ENCODE results near the gene SVEP1.
"Not testable (repeated sequence)": the region's sequence is repeated elsewhere in the genome, so short reads cannot be mapped to it uniquely, and the experiment has no call there.

SVEP1 gene

DNA sequence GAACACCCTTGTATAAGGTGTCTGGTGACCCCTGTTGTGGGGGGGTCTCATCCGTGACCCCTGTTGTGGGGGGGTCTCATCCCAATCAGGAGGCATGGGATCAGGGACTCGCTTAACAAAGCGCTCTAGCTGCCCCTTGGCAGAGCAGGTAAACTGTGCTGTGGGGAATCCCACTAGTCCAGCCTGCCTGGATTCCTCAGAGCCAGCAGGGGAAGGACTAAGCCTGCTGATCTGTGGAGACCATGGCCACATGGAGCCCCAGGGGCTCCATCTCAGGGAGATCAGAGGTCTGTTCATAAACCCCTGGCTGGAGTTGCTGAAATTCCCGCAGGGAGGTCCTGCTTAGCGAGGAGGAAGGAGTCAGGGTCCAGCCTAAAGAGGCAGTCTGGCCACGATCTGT, 196.1 kb downstream of the SVEP1 start:
- DNase-seq (ENCODE audit: extremely low read depth in 1 of 2, low read depth in 1 of 2): no peak

DNA sequence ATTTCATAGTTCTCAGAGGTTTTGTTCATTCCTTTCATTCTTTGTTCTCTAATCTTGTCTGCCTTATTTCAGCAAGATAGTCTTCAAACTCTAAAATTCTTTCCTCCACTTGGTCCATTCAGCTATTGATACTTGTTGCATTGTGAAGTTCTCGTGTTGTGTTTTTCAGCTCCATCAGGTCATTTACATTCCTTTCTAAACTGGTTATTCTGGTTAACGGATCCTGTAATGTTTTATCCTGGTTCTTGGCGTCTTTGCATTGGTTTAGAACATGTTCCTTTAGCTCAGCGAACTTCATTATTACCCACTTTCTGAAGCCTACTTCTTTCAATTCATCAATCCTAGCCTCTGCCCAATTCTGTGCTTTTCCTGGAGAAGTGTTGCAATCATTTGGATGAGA, 196.8 kb downstream of the SVEP1 start:
- DNase-seq (ENCODE audit: extremely low read depth in 1 of 2, low read depth in 1 of 2): no peak

GRCh38 chr9:110371411-110372007, 208.0 kb downstream of the SVEP1 start:
- DNase-seq (ENCODE audit: extremely low read depth in 1 of 2, low read depth in 1 of 2): no peak

GRCh38 chr9:110370315-110370714, 209.2 kb downstream of the SVEP1 start:
- no peak for DNase-seq (ENCODE audit: extremely low read depth in 1 of 2, low read depth in 1 of 2)

DNA sequence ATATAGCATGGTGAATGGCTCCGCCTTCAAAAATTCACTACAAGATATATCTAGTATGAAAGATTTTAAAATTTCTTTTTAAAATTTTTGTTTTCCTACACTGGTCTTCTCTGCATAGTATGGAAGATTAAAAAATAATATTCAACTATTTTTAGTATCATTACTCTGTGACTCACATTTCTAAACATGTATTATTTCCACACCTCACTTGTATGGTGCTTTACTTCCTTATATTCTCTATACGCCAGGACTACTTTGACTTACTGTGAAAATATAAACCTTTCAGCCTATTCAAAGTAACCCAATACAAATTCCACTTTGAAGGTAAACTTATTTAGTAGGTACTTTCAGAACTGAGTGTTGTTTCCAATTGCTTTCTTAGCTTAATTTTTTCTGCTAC, 215.1 kb downstream of the SVEP1 start:
- DNase-seq (ENCODE audit: extremely low read depth in 1 of 2, low read depth in 1 of 2): no peak

- DNase-seq (ENCODE audit: extremely low read depth in 1 of 2, low read depth in 1 of 2): not testable (repeated sequence)
These were observed 220.5 kb downstream of the SVEP1 start for GRCh38 chr9:110358992-110359391.

- no peak for DNase-seq (ENCODE audit: extremely low read depth in 1 of 2, low read depth in 1 of 2)
These were observed 222.0 kb downstream of the SVEP1 start for GRCh38 chr9:110357505-110357904.

GRCh38 chr9:110356639-110357395, 222.7 kb downstream of the SVEP1 start:
- DNase-seq (ENCODE audit: extremely low read depth in 1 of 2, low read depth in 1 of 2): no peak

- no peak for DNase-seq (ENCODE audit: extremely low read depth in 1 of 2, low read depth in 1 of 2)
These were observed 223.6 kb downstream of the SVEP1 start for GRCh38 chr9:110355911-110356310.

DNA sequence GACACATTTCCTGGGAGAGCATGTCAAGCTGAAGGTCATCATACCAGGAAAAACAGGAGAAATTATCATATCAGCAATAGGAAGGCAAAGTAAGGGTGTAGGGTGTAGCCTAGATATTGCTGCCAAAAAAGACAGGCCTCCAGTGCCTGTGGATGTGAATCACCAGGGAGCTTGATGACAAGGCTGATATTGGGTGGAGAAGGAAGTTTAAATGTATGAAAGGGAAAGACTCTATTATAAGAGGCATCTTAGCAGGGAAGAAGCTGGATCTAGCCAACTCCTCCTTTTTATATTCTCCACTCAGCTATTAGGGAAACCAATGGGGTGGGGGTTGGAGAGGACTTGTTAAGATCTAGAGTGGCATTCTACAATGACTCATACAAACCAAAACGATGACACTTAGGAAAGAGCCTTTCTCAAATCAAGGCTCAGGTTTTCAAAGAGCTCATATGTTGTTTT, 228.5 kb downstream of the SVEP1 start:
- no peak for DNase-seq (ENCODE audit: extremely low read depth in 1 of 2, low read depth in 1 of 2)

GRCh38 chr9:110346325-110346724, 233.2 kb downstream of the SVEP1 start:
- no peak for DNase-seq (ENCODE audit: extremely low read depth in 1 of 2, low read depth in 1 of 2)

DNA sequence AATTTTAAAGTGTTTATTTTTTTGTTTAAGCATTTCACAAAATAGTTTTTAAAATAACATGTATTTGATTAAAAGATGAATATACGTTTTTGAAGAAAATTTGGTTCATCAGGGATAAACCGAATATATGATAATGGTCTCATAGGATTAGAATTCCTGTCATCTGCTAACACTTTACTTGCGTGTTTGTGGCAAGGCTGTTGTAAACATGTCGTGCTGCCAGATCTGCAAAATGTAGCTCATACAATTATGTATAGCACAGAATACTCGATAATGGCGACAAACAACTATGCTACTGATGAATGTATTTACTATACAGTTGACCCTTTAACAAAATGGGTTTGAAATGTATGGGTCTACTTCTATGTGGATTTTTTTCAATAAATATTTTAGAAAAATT, 234.7 kb downstream of the SVEP1 start:
- no peak for DNase-seq (ENCODE audit: extremely low read depth in 1 of 2, low read depth in 1 of 2)

- no peak for DNase-seq (ENCODE audit: extremely low read depth in 1 of 2, low read depth in 1 of 2)
These were observed 236.0 kb downstream of the SVEP1 start for GRCh38 chr9:110343551-110343950.

DNA sequence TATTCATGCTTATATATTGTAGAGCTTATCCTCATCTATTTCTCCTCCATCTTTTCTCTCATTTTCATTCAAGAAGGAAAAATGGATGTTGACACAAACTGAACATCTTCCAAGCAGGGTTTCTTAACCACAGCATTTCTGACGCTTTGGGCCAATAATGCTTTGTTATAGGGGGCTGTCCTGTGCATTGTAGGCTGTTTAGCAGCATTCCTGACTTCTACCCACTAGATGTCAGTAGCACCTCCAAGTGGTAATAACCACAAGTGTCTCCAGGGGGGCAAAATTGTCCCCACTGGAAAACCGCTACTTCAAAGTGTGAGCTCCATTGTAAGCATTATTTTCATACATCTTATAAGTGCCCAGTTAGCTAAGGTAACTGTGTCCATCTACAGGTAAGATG, 239.2 kb downstream of the SVEP1 start:
- no peak for DNase-seq (ENCODE audit: extremely low read depth in 1 of 2, low read depth in 1 of 2)

- DNase-seq (ENCODE audit: extremely low read depth in 1 of 2, low read depth in 1 of 2): no peak
These were observed 241.4 kb downstream of the SVEP1 start for GRCh38 chr9:110338143-110338542.

GRCh38 chr9:110337727-110338126, 241.8 kb downstream of the SVEP1 start, which contains the start of gene TXNDC8:
TXNDC8 (minus strand) TSS chr9:110337863.
- DNase-seq (ENCODE audit: extremely low read depth in 1 of 2, low read depth in 1 of 2): no peak

GRCh38 chr9:110336363-110336762, 243.2 kb downstream of the SVEP1 start:
- no peak for DNase-seq (ENCODE audit: extremely low read depth in 1 of 2, low read depth in 1 of 2)

- DNase-seq (ENCODE audit: extremely low read depth in 1 of 2, low read depth in 1 of 2): no peak
These were observed 244.7 kb downstream of the SVEP1 start for GRCh38 chr9:110334871-110335270.

GRCh38 chr9:110334183-110334582, 245.4 kb downstream of the SVEP1 start:
- no peak for DNase-seq (ENCODE audit: extremely low read depth in 1 of 2, low read depth in 1 of 2)

GRCh38 chr9:110332766-110333165, 246.8 kb downstream of the SVEP1 start:
- no peak for DNase-seq (ENCODE audit: extremely low read depth in 1 of 2, low read depth in 1 of 2)

DNA sequence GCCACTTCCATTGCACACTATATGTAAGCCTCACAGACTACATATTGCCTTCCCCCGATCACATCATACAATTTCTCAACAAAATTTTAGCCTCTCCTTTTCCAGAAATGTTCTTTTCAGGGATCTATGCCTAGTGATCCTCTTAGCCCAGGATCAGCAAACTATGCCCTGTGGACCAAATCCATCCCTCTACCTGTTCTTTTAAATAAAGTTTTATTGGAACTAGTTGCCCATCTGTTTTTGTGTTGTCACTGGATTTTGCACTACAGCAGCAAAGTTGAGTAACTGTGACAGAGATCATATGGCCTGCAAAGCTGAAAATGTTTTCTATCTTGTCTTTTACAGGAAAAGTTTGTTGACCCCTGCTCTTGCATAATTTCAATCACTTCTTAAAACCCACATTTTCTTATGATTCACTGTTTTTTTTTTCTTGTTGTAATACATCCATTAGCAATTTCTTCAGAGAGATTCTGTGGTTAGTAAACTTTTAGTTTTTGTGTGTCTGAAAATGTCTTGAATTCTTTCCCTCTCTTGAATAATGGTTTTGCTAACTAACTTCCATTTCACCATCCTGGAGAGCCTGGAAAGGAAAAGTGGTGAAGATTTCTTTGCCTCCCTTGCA, 248.9 kb downstream of the SVEP1 start:
- DNase-seq (ENCODE audit: extremely low read depth in 1 of 2, low read depth in 1 of 2): no peak

GRCh38 chr9:110329639-110330230, 249.8 kb downstream of the SVEP1 start:
- DNase-seq (ENCODE audit: extremely low read depth in 1 of 2, low read depth in 1 of 2): no peak
